H9 (cell line): ENCODE data around the gene GFY. TPM values are rescaled to one million over a fixed set of nuclear protein-coding genes. Genes with fewer than 3 reads are reported as not detected.
A peak's percentile ranks its signal among the peaks of the same experiment; 100 is the strongest.

Source experiments
- DNase-seq: peaks from one replicate; pipeline ENCODE4 v3.0.0-alpha.2; 2017
- H2AFZ ChIP-seq: one replicate; pipeline ENCODE4 v1.6.1; 2013; ENCODE audit warnings: mild to moderate bottlenecking, low read length, control low read depth, moderate library complexity
- H2AK5ac ChIP-seq: 2 replicates; pipeline ENCODE4 v1.6.1; 2013; ENCODE audit warnings: low read length, control low read depth, mixed read lengths; ENCODE audit not compliant: insufficient read length
- H2BK120ac ChIP-seq: one replicate; pipeline ENCODE4 v1.6.1; 2013; ENCODE audit warnings: low read depth, mild to moderate bottlenecking, low read length, control low read depth, inconsistent platforms; ENCODE audit not compliant: poor library complexity, severe bottlenecking
- H2BK12ac ChIP-seq: 2 replicates; pipeline ENCODE4 v1.6.1; 2013; ENCODE audit warnings: low read length, control low read depth, mixed read lengths, low read depth; ENCODE audit not compliant: insufficient read length
- H2BK15ac ChIP-seq: 2 replicates; pipeline ENCODE4 v1.6.1; 2013; ENCODE audit warnings: low read depth, low read length, control low read depth
- H2BK20ac ChIP-seq: one replicate; pipeline ENCODE4 v1.6.1; 2013; ENCODE audit warnings: low read depth, mild to moderate bottlenecking, low read length, control low read depth, inconsistent platforms; ENCODE audit not compliant: poor library complexity, severe bottlenecking
- H2BK5ac ChIP-seq: 2 replicates; pipeline ENCODE4 v1.6.1; 2013; ENCODE audit warnings: low read length, control low read depth, mixed read lengths; ENCODE audit not compliant: insufficient read length
- H3K14ac ChIP-seq: 2 replicates; pipeline ENCODE4 v1.6.1; 2013; ENCODE audit warnings: low read length, control low read depth; ENCODE audit not compliant: insufficient read depth
- H3K18ac ChIP-seq: 2 replicates; pipeline ENCODE4 v1.6.1; 2013; ENCODE audit warnings: low read depth, mild to moderate bottlenecking, mixed read lengths, low read length, control low read depth; ENCODE audit not compliant: insufficient read length
- H3K23ac ChIP-seq: 2 replicates; pipeline ENCODE4 v1.6.1; 2013; ENCODE audit warnings: low read length, control low read depth, mixed read lengths, low read depth; ENCODE audit not compliant: insufficient read length
- H3K23me2 ChIP-seq: 2 replicates; pipeline ENCODE4 v1.6.1; 2013; ENCODE audit warnings: low read depth, mild to moderate bottlenecking, mixed read lengths, low read length, control low read depth; ENCODE audit not compliant: insufficient read length, poor library complexity, severe bottlenecking
- H3K27ac ChIP-seq: 2 replicates; pipeline ENCODE4 v1.5.1; 2013; ENCODE audit warnings: low read length, control low read depth, mixed read lengths, low read depth; ENCODE audit not compliant: insufficient read length
- H3K27me3 ChIP-seq: 2 replicates; pipeline ENCODE4 v1.6.1; 2013; ENCODE audit warnings: low read length, control low read depth, inconsistent platforms; ENCODE audit not compliant: insufficient read depth
- H3K4ac ChIP-seq: 2 replicates; pipeline ENCODE4 v1.6.1; 2013; ENCODE audit warnings: low read depth, mild to moderate bottlenecking, control low read depth, inconsistent platforms, low read length, moderate library complexity
- H3K4me1 ChIP-seq: 2 replicates; pipeline ENCODE4 v1.6.1; 2013; ENCODE audit warnings: low read length, control low read depth, inconsistent platforms; ENCODE audit not compliant: insufficient read depth
- H3K4me2 ChIP-seq: 2 replicates; pipeline ENCODE4 v1.6.1; 2013; ENCODE audit warnings: low read length, control low read depth, mixed read lengths; ENCODE audit not compliant: insufficient read length, insufficient read depth
- H3K56ac ChIP-seq: 2 replicates; pipeline ENCODE4 v1.6.1; 2013; ENCODE audit warnings: low read depth, mild to moderate bottlenecking, mixed read lengths, low read length, control low read depth; ENCODE audit not compliant: insufficient read length
- H3K79me1 ChIP-seq: 2 replicates; pipeline ENCODE4 v1.6.1; 2013; ENCODE audit warnings: low read depth, mild to moderate bottlenecking, moderate library complexity, low read length, control low read depth, inconsistent platforms; ENCODE audit not compliant: insufficient read depth, poor library complexity, severe bottlenecking
- H3K79me2 ChIP-seq: 2 replicates; pipeline ENCODE4 v1.6.1; 2013; ENCODE audit warnings: low read length, control low read depth, inconsistent platforms; ENCODE audit not compliant: insufficient read depth
- H3K9ac ChIP-seq: 2 replicates; pipeline ENCODE4 v1.6.1; 2013; ENCODE audit warnings: low read length, control low read depth, mixed read lengths; ENCODE audit not compliant: insufficient read length; ENCODE audit errors: extremely low read depth
- H3K9me3 ChIP-seq: one replicate; pipeline ENCODE4 v1.6.1; 2013; ENCODE audit warnings: low read depth, low read length, inconsistent platforms; ENCODE audit not compliant: control insufficient read depth
- H3T11ph ChIP-seq: one replicate; pipeline ENCODE4 v1.6.1; 2013; ENCODE audit warnings: mild to moderate bottlenecking, low read length, control low read depth, inconsistent platforms
- H4K20me1 ChIP-seq: one replicate; pipeline ENCODE4 v1.6.1; 2013; ENCODE audit not compliant: control insufficient read depth, insufficient read length, insufficient read depth
- H4K5ac ChIP-seq: 2 replicates; pipeline ENCODE4 v1.6.1; 2013; ENCODE audit warnings: low read depth, mild to moderate bottlenecking, mixed read lengths, low read length, control low read depth; ENCODE audit not compliant: insufficient read length
- H4K8ac ChIP-seq: replicated peaks from 2 replicates; pipeline ENCODE4 v1.6.1; 2013; ENCODE audit warnings: low read length, control low read depth, mixed read lengths, low read depth; ENCODE audit not compliant: insufficient read length
- H4K91ac ChIP-seq: 2 replicates; pipeline ENCODE4 v1.6.1; 2013; ENCODE audit warnings: low read depth, mild to moderate bottlenecking, moderate library complexity, mixed read lengths, low read length, control low read depth; ENCODE audit not compliant: insufficient read length
- H3K27ac Mint-ChIP-seq, 3 experiments: 2 replicates in 2 of 3; 3 replicates in 1 of 3; pipeline ENCODE4 v1.8.0; 2020 to 2021; ENCODE audit warnings: mixed read lengths in 3 of 3, mild to moderate bottlenecking in 1 of 3, moderate library complexity in 1 of 3
- H3K27me3 Mint-ChIP-seq: 2 replicates; pipeline ENCODE4 v1.8.0; 2021; ENCODE audit warnings: low read depth, mild to moderate bottlenecking, moderate library complexity, mixed read lengths
- H3K36me3 Mint-ChIP-seq, 3 experiments: 2 replicates in 2 of 3; 3 replicates in 1 of 3; pipeline ENCODE4 v1.8.0; 2020 to 2021; ENCODE audit warnings: low read depth in 3 of 3, mixed read lengths in 3 of 3; ENCODE audit not compliant: insufficient read depth in 1 of 3
- H3K4me1 Mint-ChIP-seq, 2 experiments: 2 replicates each; pipeline ENCODE4 v1.8.0; 2020; ENCODE audit warnings: mixed read lengths in 2 of 2
- H3K4me3 Mint-ChIP-seq, 2 experiments: 2 replicates in 1 of 2; 3 replicates in 1 of 2; pipeline ENCODE4 v1.8.0; 2020 to 2021; ENCODE audit warnings: mild to moderate bottlenecking in 2 of 2, mixed read lengths in 2 of 2, moderate library complexity in 1 of 2
- H3K9me3 Mint-ChIP-seq, 2 experiments: 2 replicates in 1 of 2; 3 replicates in 1 of 2; pipeline ENCODE4 v1.8.0; 2020; ENCODE audit warnings: mild to moderate bottlenecking in 2 of 2, mixed read lengths in 2 of 2, moderate library complexity in 1 of 2
- WGBS: extraction: QIAGEN DNeasy Blood & Tissue Kit; methylation state at CpG from one replicate; pipeline ENCODE4 v1.1.7; 2013; ENCODE audit warnings: missing lambda C conversion rate, low lambda C conversion rate, mixed read lengths; ENCODE audit not compliant: insufficient read length; ENCODE audit errors: extremely low coverage; 5-methylcytosine and 5-hydroxymethylcytosine counted together
- total RNA-seq: library from RNA; stranded (reverse); gene quantifications from 2 replicates; pipeline ENCODE4 v1.2.1, GENCODE V29; 2021
- TF ChIP-seq, protein P1 (sequence below): fragments of 200-600 bp; sonication (generic); conservative IDR thresholded peaks from 3 replicates; pipeline ENCODE4 v1.8.0; 2021; ENCODE audit warnings: antibody characterized with exemption, mild to moderate bottlenecking

The GFY gene
- total RNA-seq, 1 experiment from 2014 or later, result 1.3 TPM

DNA sequence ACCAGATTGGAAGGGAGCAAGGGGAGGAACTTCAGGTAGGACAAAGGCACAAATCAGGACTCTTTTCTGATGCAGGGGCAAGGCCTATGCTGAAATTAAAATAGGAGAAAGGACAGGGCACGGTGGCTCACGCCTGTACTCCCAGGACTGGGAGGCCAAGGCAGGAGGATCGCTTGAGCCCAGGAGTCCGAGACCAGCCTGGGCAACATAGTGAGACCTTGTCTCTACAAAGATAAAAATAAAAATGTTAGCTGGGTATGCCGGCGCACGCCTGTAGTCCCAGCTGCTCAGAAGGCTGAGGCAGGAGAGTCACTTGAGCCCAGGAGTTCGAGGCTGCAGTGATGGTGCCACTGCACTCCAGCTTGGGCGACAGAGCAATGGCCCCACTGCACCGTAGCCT is 10.5 kb downstream of the GFY start:
- peaks cover 3 to 13% (median 5%) of the 10 kb centered on the region in 3 experiments for H3K36me3 Mint-ChIP-seq
- H3K27me3 ChIP-seq, result peaks cover 34% of the 10 kb centered on the region; the same call in 1 of the 2 replicates
- H3K27me3 Mint-ChIP-seq, result peaks cover 88% of the 10 kb centered on the region
- H3K9me3 ChIP-seq, result no peaks in the 10 kb centered on the region
- H4K8ac ChIP-seq, result no peak overlapping the region
- no peak overlapping the region for H3K14ac ChIP-seq
- no peaks in the 10 kb centered on the region for H3K4me1 ChIP-seq
- peak overlapping the region in 2 of 3 experiments; percentile 22 to 88; a peak in 3 of 7 replicates for H3K27ac Mint-ChIP-seq
- no peak overlapping the region for H3K27ac ChIP-seq
- no peak for DNase-seq
- H3K9ac ChIP-seq, result no peak overlapping the region
- H3K23me2 ChIP-seq, result peaks cover 6% of the 10 kb centered on the region
- peaks cover 4 to 8% of the 10 kb centered on the region in 2 experiments; a peak in 3 of 5 replicates for H3K9me3 Mint-ChIP-seq
- no peak overlapping the region for H2AK5ac ChIP-seq
- H3K79me2 ChIP-seq, result no peaks in the 10 kb centered on the region
- H3K4me1 Mint-ChIP-seq, result peaks cover 22 to 66% of the 10 kb centered on the region in 2 experiments
- H2BK12ac ChIP-seq, result no peak overlapping the region
- no peaks in the 10 kb centered on the region for H4K20me1 ChIP-seq
- no peak overlapping the region for H4K5ac ChIP-seq
- H3K23ac ChIP-seq, result no peak overlapping the region
- H3K4me2 ChIP-seq, result peak overlapping the region; percentile 21
- H2AFZ ChIP-seq, result no peak overlapping the region
- H3K79me1 ChIP-seq, result no peaks in the 10 kb centered on the region
- no peak overlapping the region for H2BK5ac ChIP-seq
- H3T11ph ChIP-seq, result no peak overlapping the region
- peak overlapping the region in 1 of 2 experiments; percentile 76; a peak in 3 of 5 replicates for H3K4me3 Mint-ChIP-seq
- no peak overlapping the region for H2BK120ac ChIP-seq
- no CpG with 5 or more reads among the region's 10 CpGs for WGBS
- H4K91ac ChIP-seq, result no peak overlapping the region
- no peak overlapping the region for H2BK20ac ChIP-seq
- TF ChIP-seq, protein P1, sequence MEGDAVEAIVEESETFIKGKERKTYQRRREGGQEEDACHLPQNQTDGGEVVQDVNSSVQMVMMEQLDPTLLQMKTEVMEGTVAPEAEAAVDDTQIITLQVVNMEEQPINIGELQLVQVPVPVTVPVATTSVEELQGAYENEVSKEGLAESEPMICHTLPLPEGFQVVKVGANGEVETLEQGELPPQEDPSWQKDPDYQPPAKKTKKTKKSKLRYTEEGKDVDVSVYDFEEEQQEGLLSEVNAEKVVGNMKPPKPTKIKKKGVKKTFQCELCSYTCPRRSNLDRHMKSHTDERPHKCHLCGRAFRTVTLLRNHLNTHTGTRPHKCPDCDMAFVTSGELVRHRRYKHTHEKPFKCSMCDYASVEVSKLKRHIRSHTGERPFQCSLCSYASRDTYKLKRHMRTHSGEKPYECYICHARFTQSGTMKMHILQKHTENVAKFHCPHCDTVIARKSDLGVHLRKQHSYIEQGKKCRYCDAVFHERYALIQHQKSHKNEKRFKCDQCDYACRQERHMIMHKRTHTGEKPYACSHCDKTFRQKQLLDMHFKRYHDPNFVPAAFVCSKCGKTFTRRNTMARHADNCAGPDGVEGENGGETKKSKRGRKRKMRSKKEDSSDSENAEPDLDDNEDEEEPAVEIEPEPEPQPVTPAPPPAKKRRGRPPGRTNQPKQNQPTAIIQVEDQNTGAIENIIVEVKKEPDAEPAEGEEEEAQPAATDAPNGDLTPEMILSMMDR, result no peak
- H3K18ac ChIP-seq, result no peak overlapping the region
- no peak overlapping the region for H3K56ac ChIP-seq
- H2BK15ac ChIP-seq, result no peak overlapping the region
- H3K4ac ChIP-seq, result no peak overlapping the region
